Activated CD8-positive, alpha-beta memory T cell treated with anti-CD3 and anti-CD28 coated beads, Interleukin-2, amount 50 U/mL, for 1 hour (primary cell): ENCODE measurements around the gene CDO1.

Experiments
- DNase-seq: peaks from one replicate; pipeline ENCODE4 v3.0.0-alpha.2; 2020; ENCODE audit errors: extremely low read depth

The CDO1 gene

GRCh38 chr5:115787426-115787825, 29.0 kb downstream of the CDO1 start:
- DNase-seq = no peak

GRCh38 chr5:115785381-115786065, 30.9 kb downstream of the CDO1 start:
- no peak for DNase-seq

- DNase-seq = no peak
Measured at GRCh38 chr5:115778417-115778816, 38.0 kb downstream of the CDO1 start.

- DNase-seq = no peak
Measured at GRCh38 chr5:115776989-115777388, 39.5 kb downstream of the CDO1 start.

- no peak for DNase-seq
Measured at GRCh38 chr5:115775999-115776398, 40.5 kb downstream of the CDO1 start.

GRCh38 chr5:115774684-115775083, 41.8 kb downstream of the CDO1 start:
- DNase-seq = no peak

- no peak for DNase-seq
Measured at GRCh38 chr5:115772731-115773475, 43.6 kb downstream of the CDO1 start.

- DNase-seq = no peak
Measured at GRCh38 chr5:115770466-115770865, 46.0 kb downstream of the CDO1 start.

- no peak for DNase-seq
Measured at GRCh38 chr5:115767424-115767823, 49.0 kb downstream of the CDO1 start.

- DNase-seq = no peak
Measured at GRCh38 chr5:115766608-115767007, 49.9 kb downstream of the CDO1 start.

- no peak for DNase-seq
Measured at GRCh38 chr5:115758356-115758755, 58.1 kb downstream of the CDO1 start.

GRCh38 chr5:115755675-115756074, 60.8 kb downstream of the CDO1 start:
- DNase-seq = no peak
